ENCODE measurements around the gene LRRC75A. TPM values are rescaled to one million over a fixed set of nuclear protein-coding genes. Genes with fewer than 3 reads are reported as not detected.
"Not testable (repeated sequence)": the region's sequence is repeated elsewhere in the genome, so short reads cannot be mapped to it uniquely, and the experiment has no call there.

Gene LRRC75A
- total RNA-seq, 1 experiment from 2014 or later = 0.39 TPM

DNA sequence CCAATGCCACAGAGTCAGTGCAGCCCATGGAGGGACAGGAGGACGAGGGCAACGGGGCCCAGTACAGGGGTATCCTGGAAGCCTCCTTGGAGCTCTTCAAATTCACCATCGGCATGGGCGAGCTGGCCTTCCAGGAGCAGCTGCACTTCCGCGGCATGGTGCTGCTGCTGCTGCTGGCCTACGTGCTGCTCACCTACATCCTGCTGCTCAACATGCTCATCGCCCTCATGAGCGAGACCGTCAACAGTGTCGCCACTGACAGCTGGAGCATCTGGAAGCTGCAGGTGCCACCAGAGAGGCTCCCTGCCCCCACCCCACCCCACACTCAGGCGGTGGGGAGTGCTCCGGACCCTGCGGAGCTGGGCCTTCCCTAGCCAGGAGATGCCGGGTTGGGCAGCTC is 60.0 kb downstream of the LRRC75A start:
- DNase-seq (ENCODE audit: low spot score) = no peak

DNA sequence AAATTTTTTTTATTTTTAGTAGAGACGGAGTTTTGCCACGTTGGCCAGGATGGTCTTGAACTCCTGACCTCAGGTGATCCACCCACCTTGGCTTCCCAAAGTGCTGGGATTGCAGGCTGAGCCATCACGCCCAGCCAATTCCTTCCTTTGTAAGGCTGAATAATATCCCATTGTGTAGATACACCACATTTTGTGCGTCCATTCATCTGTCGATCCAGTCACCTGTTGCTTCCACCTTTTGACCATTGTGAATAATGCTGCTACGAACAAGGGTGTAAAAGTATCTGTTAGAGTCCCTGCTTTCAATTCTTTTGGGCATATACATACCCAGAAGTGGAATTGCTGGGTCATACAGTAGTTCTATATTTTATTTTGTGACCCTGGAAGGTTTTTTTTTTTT is 61.3 kb downstream of the LRRC75A start:
- DNase-seq (ENCODE audit: low spot score) = no peak

DNA sequence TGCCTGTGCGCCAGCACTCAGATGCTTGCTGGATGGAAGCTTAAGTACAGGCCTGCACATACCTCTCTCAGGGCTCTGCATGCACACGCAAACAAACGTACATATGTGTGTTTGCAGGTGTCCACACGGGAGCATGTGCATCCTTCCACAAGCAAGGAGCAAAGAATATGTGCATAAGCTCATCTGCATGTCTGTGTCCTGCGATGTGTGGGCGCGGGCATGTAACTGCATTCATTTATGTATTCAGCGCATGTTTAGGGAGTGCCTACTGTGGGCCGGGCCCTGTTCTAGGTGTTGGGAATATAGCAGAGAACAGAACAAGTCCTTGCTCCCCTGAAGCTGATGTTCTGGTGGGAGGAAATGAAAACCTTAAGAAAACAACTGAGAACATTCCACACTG is 62.9 kb downstream of the LRRC75A start:
- no peak for DNase-seq (ENCODE audit: low spot score)

DNA sequence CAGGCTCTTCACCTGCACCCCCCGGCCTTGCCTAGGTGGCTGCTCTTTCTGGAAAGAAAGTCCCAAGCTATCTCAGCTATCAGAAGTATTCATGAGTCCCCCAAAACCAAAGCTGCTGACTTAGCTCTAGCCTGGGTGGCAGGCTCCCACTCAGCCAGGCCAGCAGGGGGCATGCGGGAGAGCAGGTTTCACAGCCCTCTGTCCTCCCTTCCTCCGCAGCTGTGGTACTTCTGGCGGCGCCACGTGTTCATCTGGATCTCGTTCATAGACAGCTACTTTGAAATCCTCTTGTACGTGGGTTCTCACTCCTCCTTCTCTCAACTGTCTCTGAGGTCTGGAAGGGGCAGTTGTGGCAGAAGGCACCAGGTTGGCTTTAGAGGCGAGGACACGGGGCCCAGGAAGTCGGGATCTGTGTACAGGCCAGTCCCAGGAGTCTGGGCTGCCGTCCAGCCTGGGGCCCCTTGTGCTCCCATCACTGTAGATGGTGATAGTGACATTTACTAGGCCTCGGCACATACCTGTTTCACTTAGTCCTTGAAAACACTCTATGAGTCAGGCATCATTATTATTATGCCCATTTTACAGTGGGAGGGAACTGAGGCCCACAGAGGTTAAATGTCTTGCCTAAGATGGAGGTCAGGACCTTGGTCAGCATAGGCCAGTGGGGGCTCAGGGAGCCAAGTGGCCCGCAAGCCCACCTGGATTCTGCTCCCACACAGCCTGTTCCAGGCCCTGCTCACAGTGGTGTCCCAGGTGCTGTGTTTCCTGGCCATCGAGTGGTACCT is 63.7 kb downstream of the LRRC75A start:
- peak; percentile 71 for DNase-seq (ENCODE audit: low spot score)

DNA sequence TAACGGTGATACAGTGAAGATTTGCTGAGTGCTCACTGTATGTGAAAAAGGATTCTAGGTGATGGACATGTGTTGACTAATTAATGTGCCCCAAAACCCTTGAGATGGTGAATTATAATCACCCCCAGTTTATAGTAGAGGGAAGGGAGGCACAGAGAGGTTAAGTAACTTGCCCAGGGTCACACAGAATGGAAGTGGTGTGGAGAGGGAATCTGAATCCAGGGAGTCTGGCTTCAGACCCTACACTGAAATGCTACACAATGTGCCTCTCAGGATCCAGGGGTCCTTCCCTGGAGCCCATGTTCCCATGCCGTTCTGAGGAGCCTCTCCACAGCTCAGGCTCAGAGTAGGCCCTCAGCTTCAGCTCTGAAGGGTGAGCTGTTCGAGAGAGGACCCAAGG is 65.0 kb downstream of the LRRC75A start:
- DNase-seq (ENCODE audit: low spot score) = no peak

DNA sequence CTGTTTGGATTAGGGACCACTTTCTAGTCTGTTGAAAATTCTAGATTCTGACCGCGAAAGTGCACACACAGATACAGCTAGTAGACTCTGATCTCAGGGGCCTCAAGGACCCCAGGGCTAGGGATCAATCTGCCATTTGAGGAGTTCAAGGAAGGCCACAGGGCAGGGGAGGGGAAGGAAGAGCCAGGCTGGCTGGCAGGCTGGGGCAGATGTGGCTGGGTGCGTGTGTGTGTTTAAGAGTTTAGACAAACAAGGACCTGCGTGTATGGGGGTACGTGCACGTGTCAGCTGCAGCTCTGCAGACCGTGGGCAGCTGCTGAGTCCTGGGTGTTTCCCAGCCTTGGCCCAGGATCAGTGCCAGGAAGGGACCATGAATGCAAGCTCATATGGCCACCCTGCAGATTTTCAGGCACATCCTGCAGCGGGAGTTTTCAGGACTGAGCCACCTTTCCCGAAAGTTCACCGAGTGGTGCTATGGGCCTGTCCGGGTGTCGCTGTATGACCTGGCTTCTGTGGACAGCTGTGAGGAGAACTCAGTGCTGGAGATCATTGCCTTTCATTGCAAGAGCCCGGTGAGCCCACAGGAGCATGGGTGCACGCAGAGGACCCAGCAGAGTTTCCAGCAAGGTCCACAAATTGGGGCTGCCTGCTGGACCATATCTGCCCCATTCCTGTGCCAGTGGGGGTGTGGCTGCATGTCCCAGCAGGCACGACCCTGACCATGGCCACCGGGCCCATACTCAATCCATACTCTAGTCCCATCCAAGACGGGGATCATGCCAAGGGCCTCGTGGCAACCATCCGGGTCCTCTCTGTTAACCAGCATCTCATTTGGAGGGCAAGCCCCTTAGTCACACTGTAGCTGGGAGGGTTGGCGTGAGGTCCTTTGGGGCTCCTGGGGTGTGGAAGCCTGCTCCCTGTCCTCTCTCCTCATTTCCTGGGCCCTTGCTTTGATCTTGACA is 66.0 kb downstream of the LRRC75A start:
- DNase-seq (ENCODE audit: low spot score) = no peak

GRCh38 chr17:16425202-16425601 is 66.8 kb downstream of the LRRC75A start:
- no peak for DNase-seq (ENCODE audit: low spot score)

GRCh38 chr17:16423226-16423872 is 68.6 kb downstream of the LRRC75A start:
- DNase-seq (ENCODE audit: low spot score) = no peak

DNA sequence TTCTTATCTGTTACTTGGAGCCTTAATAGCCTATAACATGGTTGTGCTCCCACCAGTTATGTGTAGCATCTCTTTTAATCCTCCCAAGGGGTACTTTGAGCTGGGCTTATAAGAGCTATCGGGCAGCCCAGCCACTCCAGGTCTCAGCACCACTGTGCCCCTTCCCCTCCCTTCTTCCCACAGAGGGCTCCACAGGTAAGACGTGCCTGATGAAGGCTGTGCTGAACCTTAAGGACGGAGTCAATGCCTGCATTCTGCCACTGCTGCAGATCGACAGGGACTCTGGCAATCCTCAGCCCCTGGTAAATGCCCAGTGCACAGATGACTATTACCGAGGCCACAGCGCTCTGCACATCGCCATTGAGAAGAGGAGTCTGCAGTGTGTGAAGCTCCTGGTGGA is 69.6 kb downstream of the LRRC75A start:
- no peak for DNase-seq (ENCODE audit: low spot score)

- DNase-seq (ENCODE audit: low spot score) = peak; percentile 80
These were observed 72.1 kb downstream of the LRRC75A start for GRCh38 chr17:16419929-16420271.

- DNase-seq (ENCODE audit: low spot score) = peak; percentile 90
These were observed 72.7 kb downstream of the LRRC75A start for GRCh38 chr17:16419074-16419928.

- no peak for DNase-seq (ENCODE audit: low spot score)
These were observed 73.3 kb downstream of the LRRC75A start for GRCh38 chr17:16418685-16419068.

DNA sequence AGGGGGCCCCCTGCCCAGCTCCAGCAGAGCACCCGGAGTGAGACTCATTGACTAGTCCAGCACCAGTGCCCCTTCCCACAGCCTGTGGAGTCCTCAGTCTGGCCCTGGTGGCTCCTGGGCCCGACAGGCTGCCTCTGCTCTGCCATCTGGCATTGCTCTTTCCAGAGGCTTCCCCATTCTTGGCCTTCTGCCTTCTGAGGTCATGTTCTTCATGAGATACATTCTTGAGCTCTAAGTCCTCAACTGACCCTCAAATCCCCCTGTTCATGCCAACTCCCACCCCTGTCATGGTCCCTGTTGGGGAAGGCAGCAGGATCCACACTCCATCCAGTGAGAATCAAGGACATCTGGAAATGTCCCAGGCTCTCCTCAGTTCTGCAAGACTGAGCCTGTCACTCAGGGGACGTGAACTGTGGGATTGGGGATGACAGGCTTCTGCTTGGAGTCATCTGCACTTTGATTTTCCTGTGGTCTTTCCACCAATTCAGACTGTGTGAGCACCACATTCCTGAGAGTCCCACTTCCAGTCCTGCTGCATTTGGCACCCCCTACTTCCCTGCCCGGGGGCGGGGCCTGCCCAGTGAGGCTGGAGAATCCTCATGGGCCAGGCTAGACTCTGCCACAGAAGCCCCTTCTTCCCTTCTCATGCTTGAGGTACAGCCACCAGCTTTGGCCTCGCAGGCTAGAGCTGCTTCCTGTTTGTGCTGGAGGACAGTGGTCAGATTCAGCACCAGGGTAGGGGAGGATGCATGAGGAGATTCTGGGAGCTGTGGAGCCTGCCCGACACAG is 73.9 kb downstream of the LRRC75A start:
- peak; percentile 56 for DNase-seq (ENCODE audit: low spot score)

DNA sequence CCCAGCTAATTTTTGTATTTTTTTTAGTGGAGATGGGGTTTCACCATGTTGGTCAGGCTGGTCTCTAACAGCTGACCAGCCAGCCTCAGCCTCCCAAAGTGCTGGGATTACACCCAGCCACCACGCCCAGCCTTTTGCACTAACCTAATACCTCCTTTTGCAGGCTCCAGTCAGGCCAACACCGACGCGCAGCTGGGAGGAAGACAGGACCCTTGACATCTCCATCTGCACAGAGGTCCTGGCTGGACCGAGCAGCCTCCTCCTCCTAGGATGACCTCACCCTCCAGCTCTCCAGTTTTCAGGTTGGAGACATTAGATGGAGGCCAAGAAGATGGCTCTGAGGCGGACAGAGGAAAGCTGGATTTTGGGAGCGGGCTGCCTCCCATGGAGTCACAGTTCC is 74.6 kb downstream of the LRRC75A start:
- DNase-seq (ENCODE audit: low spot score) = no peak

GRCh38 chr17:16415031-16415924 is 76.7 kb downstream of the LRRC75A start, which contains the start of gene TRPV2:
Gene TRPV2 (plus strand): TSS chr17:16415571. CDS start chr17:16417669, 2,098 bp downstream.
- peak; percentile 10 for DNase-seq (ENCODE audit: low spot score)

DNA sequence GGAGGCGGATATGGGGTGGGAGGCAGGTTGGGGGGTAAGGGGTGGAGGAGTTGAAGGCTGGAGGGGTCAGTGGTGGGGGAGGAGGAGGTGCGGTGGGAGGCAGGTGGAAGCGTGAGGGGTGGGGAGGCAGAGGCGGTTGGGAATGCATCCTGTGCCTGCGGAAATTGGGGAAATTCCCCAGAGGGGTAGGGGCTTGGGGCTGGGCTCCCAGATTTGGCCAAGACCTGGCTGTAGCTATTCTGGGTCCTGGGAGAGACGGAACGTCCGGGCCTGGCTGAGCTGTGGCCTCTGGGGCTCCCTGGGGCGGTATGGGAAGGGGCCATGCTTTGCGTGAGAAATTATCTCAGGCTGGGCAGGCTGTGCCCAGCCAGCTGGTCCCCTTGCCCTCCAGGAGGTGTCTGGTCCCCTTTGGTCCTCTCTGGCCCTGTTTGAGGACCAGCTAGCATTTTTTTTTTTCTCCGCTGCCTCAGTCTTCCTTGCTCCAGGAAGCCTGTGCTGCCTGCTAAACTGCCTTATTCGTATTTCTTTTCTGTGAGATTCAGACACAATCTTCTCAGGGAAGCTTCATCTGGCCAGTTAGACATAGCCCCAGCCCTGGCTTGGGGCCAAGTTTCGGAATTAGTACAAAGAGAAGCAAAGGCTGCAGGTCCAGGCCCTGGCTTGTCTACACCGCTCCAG is 83.9 kb downstream of the LRRC75A start:
- no peak for DNase-seq (ENCODE audit: low spot score)

DNA sequence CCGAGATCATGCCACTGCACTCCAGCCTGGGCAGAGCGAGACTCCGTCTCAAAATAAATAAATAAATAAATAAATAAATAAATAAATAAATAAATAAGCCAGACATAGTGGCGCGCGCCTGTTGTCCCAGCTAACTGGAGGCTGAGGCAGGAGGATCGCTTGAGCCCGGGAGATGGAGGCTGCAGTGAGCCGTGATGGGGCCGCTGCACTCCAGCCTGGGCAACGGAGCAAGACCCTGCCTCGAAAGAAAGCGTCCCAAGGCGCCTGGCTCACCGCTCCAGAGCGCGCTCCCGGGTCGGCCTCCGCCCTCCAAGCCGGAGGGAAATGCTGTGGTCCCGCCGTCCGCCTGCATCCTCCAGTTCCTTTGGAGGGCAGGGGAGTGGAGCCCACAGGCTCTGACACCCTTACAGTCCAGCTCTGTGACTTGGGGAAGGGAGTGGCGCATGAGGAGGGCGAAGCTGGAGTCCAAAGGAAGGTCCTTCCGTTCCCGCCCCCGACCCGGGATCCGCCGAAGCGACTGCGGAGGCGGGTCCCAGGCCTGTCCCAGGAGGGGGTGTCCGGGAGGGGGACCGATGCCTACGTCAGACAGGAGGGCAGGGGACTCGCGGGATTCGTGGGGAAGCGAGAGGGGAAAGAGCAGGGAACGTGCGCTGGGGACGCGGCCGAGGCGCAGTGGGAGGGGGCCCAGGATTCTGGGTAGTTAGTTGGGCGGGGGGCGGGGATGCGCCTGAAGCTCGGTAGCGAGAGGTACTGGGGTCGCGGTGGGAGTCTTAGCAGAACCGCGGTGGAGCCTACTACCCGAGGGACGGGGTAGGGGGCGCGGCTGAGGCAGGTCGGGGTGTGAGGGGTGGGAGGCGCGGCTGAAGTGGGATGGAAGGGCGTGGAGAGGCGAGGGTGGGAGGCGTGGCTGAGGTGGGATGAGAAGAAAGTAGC is 85.0 kb downstream of the LRRC75A start:
- DNase-seq (ENCODE audit: low spot score) = no peak

- not testable (repeated sequence) for DNase-seq (ENCODE audit: low spot score)
These were observed 88.1 kb downstream of the LRRC75A start for GRCh38 chr17:16403847-16404246.
